Thyroid gland (tissue), 4 donors: ENCODE data around the gene BTBD2.

Experiments
- POLR2A ChIP-seq, 2 donors: fragments of 450-650 bp; IDR thresholded peaks; one replicate each; pipeline ENCODE4 v1.6.1; 2017; ENCODE audit warnings: antibody characterized with exemption in 2 of 2, mild to moderate bottlenecking in 2 of 2, moderate library complexity in 1 of 2
- TF ChIP-seq, protein P1 (sequence below), 6 experiments: fragments of 200-600 bp in 3 of 6; fragments of 450-650 bp in 3 of 6; sonication (generic) in 3 of 6; IDR thresholded peaks; one replicate each; pipeline ENCODE4 v1.5.1; 2016 to 2019; ENCODE audit warnings: antibody characterized with exemption in 6 of 6, mild to moderate bottlenecking in 2 of 6, inconsistent platforms in 1 of 6, moderate library complexity in 1 of 6

GRCh38 chr19:1979642-1980041 lies 35.9 kb downstream of the BTBD2 start:
- TF ChIP-seq, protein P1, sequence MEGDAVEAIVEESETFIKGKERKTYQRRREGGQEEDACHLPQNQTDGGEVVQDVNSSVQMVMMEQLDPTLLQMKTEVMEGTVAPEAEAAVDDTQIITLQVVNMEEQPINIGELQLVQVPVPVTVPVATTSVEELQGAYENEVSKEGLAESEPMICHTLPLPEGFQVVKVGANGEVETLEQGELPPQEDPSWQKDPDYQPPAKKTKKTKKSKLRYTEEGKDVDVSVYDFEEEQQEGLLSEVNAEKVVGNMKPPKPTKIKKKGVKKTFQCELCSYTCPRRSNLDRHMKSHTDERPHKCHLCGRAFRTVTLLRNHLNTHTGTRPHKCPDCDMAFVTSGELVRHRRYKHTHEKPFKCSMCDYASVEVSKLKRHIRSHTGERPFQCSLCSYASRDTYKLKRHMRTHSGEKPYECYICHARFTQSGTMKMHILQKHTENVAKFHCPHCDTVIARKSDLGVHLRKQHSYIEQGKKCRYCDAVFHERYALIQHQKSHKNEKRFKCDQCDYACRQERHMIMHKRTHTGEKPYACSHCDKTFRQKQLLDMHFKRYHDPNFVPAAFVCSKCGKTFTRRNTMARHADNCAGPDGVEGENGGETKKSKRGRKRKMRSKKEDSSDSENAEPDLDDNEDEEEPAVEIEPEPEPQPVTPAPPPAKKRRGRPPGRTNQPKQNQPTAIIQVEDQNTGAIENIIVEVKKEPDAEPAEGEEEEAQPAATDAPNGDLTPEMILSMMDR (IDR thresholded peaks at IDR 0.05) = no peak
- TF ChIP-seq POLR2A (IDR thresholded peaks at IDR 0.05) = no peak
